Activated CD4-positive, alpha-beta T cell treated with anti-CD3 and anti-CD28 coated beads, Interleukin-2, amount 50 U/mL, for 1 hour (primary cell): ENCODE data around the gene MAP3K1.
A peak's percentile ranks its signal among the peaks of the same experiment; 100 is the strongest.
"Not testable (repeated sequence)": the region's sequence is repeated elsewhere in the genome, so short reads cannot be mapped to it uniquely, and the experiment has no call there.

ENCODE experiments used
- DNase-seq: peaks from one replicate; pipeline ENCODE4 v3.0.0-alpha.2; 2020

Gene MAP3K1

GRCh38 chr5:56814963-56815657 lies at the start of gene MAP3K1:
MAP3K1 (plus strand) TSS chr5:56815549; CDS start chr5:56815574, 25 bp downstream.
- DNase-seq: peak; percentile 79

- no peak for DNase-seq
These were observed 48.4 kb upstream of the MAP3K1 start for GRCh38 chr5:56766926-56767325.

- DNase-seq: no peak
These were observed 45.3 kb upstream of the MAP3K1 start for GRCh38 chr5:56769875-56770604.

- DNase-seq: no peak
These were observed 42.6 kb upstream of the MAP3K1 start for GRCh38 chr5:56772767-56773166.

DNA sequence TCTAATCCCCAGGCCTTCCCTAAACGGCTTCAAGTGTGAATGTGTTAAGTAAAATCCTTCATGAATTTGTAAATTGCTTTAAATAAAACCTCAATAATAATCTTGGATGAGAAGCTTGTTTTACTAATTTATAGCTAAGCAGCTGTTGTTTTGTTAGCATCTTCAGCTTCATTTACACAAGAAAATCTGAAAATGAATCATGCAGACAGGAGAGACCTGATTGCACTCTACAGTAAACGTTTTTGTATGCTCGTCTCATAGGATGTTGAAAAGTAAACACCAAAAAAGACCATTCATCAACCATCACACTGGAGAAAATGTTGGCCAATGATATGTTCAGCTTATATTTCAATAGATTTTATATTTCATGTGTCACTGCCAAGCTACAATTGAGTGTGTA lies 40.4 kb upstream of the MAP3K1 start:
- no peak for DNase-seq

DNA sequence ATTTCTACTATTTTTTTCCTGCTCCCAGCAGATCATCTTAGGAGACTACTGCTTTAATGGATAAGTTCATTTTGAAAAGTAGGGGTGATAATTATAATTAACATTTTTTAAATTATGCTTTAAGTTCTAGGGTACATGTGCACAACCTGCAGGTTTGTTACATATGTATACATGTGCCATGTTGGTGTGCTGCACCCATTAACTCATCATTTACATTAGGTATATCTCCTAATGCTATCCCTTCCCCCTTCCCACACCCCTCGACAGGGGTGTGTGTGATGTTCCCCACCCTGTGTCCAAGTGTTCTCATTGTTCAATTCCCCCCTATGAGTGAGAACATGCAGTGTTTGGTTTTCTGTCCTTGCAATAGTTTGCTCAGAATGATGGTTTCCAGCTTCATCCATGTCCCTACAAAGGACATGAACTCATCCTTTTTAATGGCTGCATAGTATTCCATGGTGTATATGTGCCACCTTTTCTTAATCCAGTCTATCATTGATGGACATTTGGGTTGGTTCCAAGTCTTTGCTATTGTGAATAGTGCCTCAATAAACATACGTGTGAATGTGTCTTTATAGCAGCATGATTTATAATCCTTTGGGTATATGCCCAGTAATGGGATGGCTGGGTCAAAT lies 39.0 kb upstream of the MAP3K1 start:
- DNase-seq: not testable (repeated sequence)

GRCh38 chr5:56783261-56783660 lies 32.1 kb upstream of the MAP3K1 start:
- no peak for DNase-seq

DNA sequence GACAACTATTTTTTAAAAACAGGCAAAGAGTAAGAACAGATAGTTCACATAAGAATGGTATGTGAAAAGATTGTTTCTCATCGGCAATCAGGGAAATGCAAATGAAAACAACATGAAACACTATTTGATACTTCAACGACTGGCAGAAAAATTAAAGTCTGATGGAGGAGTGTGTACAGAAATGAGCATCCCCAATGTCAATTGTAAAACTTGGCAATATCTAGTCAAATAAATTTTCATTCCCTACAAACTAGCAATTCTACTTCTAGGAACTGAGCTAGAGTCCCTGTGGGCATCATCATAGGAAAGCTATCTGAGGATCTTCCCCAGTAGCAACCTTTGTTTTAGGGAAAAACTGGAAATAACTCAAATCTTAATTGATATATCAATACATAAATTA lies 29.0 kb upstream of the MAP3K1 start:
- no peak for DNase-seq

DNA sequence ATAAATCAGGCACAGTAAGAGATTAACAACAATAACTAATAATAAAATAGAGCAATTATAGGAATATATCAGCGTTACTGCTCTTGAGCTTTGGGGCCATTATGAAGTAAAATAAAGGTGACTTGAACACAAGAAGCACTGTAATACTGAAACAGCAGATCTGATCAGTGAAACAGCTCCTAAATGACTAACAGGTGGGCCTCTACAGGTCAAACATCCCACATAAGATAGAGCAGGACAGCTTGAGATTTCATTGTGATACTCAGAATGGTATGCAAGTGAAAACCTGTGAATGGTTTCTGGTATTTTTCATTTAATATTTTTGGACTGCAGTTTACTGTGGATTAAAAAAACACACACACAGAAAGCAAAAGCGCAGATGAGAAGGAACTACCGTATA lies 24.0 kb upstream of the MAP3K1 start:
- no peak for DNase-seq

DNA sequence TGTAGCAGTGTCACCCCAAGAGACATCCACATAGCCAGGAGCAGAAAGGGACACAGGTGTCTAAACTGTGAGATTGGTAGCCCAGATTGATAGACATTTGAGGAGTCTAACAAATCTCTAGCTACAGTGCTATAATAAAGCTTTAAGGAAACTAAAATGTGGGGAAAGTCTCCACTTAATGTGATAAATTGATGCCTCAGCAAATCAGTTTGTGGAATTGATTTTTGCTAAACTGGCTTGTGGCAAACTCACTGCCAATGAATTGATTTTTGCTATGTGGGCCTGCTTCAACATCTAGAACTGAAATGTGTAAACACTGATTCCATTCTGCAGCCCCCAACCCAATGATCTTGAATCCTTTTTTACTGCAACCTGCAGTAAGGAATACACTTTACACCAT lies 16.8 kb upstream of the MAP3K1 start:
- no peak for DNase-seq

- no peak for DNase-seq
These were observed 15.2 kb upstream of the MAP3K1 start for GRCh38 chr5:56800186-56800585.

- DNase-seq: no peak
These were observed 14.1 kb upstream of the MAP3K1 start for GRCh38 chr5:56801256-56801655.

DNA sequence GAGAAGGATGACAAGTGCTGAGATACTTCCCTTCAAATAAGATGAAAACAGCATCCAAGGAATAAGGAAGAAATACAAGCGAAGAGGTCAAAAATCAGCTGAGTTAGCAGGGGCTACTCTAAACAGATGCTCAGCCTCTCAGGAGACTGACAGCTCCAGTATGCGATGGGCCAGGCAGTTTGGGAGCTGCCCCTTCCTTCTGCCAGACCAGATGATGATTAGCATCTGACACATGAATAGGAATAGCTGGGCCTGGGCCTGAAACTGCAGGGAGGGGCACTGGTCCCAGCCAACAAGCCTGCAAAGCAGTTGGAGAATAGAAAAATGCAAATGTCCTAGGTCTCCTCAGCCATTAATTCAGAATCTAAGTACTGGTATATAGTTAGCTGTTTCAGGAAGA lies 13.1 kb upstream of the MAP3K1 start:
- DNase-seq: no peak

DNA sequence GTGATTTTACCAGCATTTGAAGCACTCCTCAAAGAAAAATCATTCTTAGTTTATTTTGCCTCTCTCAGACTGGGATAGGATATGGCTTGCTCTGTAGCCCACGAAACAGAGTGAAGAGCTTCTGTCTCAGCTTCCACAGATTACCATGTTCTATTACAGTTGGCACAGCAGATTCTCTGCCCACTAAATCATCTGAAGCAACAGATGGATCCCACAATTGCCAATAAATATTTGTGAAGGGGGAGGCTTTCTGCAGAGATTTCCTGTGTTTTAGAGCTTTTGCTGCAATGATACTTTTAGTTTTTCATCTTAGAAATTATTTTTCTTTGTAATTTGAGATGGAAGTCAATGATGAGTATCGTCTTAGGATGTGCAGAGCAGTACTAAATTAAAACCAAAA lies 12.3 kb upstream of the MAP3K1 start:
- no peak for DNase-seq

GRCh38 chr5:56803894-56804293 lies 11.5 kb upstream of the MAP3K1 start:
- no peak for DNase-seq

- no peak for DNase-seq
These were observed 7.7 kb upstream of the MAP3K1 start for GRCh38 chr5:56807679-56808078.

DNA sequence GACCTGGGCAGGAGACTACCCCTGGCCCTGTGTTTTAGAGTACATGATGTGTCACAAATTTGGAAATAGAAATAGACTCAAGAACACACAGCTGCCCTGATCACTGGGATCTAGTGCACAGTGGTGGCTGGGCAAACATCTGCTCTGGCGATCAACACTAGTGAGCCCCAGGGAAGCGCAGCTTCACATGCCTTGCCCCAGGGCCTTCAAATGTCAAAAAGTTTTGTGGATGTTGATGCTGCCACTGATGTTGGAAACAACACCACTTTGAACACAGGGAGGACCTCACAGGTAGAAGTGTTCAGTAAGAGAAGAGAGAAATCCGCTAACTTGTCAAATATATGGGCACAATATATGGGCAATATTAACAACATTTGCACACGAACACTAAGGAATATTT lies 7.1 kb upstream of the MAP3K1 start:
- DNase-seq: no peak

DNA sequence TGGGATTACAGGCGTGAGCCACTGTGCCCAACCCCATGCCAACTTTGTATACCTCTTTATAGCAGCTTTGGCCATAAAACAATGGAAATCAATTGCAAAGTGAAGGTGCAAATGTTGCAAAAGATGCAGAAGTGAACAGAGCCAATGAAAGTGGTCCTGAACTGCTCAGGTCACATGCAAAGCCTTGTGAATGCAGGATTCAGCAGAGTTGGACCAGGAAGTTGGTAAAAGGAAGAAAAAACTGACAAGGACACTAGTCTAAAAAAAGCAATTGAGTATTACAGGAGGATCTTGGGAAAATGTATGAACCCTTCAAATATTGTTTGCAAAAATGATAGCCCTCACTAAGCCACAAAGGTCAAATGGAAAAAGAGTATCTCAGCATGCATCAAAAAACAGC lies 4.5 kb upstream of the MAP3K1 start:
- no peak for DNase-seq

DNA sequence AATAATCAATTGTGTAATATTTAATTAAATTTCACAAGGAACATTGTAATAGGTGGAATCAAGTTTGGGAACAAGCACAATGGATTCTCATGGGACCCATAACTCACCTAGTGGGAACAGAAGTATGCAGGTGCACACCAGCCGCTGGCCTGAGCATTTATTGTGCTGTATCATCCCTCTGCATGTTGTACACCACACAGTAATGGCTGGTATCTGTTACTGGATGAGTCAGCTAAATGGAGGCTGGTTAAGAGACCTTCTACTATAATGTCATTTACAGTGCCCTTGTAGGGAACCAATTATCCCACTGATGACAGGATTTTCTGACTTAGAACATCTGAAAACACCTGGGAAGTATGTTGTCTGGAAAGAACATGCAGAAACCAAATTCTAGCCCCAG lies 3.2 kb upstream of the MAP3K1 start:
- no peak for DNase-seq

- no peak for DNase-seq
These were observed 2.0 kb upstream of the MAP3K1 start for GRCh38 chr5:56813302-56813701.

DNA sequence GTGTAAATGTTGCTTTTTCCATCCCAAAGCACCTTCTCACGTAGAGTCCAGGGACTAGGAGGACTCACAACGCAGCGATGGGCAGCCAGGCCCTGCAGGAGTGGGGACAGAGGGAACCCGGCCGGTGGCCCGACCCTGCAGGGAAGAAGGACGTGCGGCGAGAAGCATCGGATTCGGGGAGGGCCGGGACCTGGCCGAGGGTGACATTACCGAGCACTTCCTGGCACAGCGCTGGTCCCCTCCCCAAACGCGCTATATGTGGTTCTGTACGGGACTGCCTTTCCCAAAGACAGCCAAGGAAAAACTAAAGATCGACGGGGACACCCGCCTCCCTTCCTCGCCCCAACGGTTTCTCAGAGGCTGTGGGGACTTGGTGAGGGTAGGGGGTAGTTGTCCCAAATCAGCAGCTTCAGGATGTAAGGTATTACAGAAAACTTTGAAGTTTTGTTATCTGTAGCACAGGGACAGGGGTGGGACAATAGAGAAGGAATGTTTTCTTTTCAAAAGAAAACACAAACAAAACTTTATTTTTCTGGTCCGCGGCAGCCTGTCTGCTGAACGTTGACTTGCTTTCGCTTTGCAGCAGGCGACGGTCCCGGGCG lies 887 bp upstream of the MAP3K1 start:
- DNase-seq: peak; percentile 25

DNA sequence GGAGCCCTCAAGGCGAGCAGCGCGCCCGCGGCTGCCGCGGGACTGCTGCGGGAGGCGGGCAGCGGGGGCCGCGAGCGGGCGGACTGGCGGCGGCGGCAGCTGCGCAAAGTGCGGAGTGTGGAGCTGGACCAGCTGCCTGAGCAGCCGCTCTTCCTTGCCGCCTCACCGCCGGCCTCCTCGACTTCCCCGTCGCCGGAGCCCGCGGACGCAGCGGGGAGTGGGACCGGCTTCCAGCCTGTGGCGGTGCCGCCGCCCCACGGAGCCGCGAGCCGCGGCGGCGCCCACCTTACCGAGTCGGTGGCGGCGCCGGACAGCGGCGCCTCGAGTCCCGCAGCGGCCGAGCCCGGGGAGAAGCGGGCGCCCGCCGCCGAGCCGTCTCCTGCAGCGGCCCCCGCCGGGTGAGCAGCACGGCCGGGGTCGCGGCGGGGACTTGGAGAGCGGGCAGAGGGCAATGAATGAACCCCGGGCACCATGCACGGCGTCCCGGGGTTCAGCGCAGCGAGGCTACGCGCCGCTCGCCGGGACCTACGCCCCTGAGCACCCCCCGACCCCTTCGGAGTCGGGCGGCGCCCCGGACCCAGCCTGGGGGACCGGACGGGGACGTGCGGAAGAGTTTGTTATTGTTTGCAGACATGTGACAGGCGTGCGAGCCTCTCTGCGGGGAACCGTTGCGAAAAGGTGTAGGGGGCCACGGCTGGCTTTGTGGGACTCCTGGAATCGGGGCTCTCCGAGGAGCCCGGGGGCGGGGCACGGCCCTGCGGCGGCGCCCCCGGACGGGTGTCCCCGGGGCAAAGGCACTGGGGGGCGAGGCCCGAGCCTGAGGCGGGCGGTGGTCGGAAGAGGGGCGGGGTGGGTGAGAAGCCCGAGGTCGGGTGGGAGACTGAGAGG lies 553 bp downstream of the MAP3K1 start:
- peak; percentile 32 for DNase-seq
